B cell (primary cell): Measurements from ENCODE around the gene QRSL1. TPM values are rescaled to one million over a fixed set of nuclear protein-coding genes. Genes with fewer than 3 reads are reported as not detected.

ENCODE experiments used
- ATAC-seq: fragments of 200-7000 bp; cut with Tn5 transposase; one replicate; pipeline ENCODE4 v1.10.0; 2021; ENCODE audit warnings: low read depth, mild to moderate bottlenecking, moderate number of reproducible peaks, moderate library complexity
- CTCF ChIA-PET: fragments of 350-600 bp; sonication (Branson Sonifier 250); formaldehyde crosslinking; loops from one replicate; lab custom pipeline; 2021; ENCODE audit warnings: antibody characterized with exemption, inconsistent platforms; lab: Charles Lee
- POLR2A ChIA-PET: fragments of 350-600 bp; sonication (Branson Sonifier 250); formaldehyde crosslinking; loops from one replicate; lab custom pipeline; 2021; ENCODE audit warnings: antibody characterized with exemption; lab: Charles Lee
- DNase-seq: peaks from one replicate; pipeline ENCODE4 v3.0.0; 2013
- H2AFZ ChIP-seq: 2 replicates; pipeline ENCODE4 v1.6.1; 2012; ENCODE audit warnings: mild to moderate bottlenecking, low read depth, low read length; ENCODE audit not compliant: insufficient read depth, poor library complexity, severe bottlenecking
- H3K27ac ChIP-seq, 2 donors: 1 replicate in 1 of 2; 2 replicates in 1 of 2; pipeline ENCODE4 v1.5.1; 2012 to 2013; ENCODE audit warnings: low read length in 2 of 2, mild to moderate bottlenecking in 2 of 2, moderate library complexity in 1 of 2
- H3K27me3 ChIP-seq, 4 experiments: fragments of 200-600 bp in 1 of 4; sonication (generic) in 1 of 4; replicated peaks in 1 of 4; 1 replicate in 2 of 4; 2 replicates in 2 of 4; pipeline versions ENCODE4 v1.6.1 to v1.7.0; 2013 to 2016; ENCODE audit warnings: low read length in 3 of 4, mild to moderate bottlenecking in 2 of 4, mixed read lengths in 1 of 4, moderate library complexity in 1 of 4; ENCODE audit not compliant: insufficient read depth in 4 of 4, control insufficient read depth in 3 of 4; ENCODE audit errors: control extremely low read depth in 1 of 4
- H3K36me3 ChIP-seq, 2 experiments: replicated peaks in 1 of 2; 1 replicate in 1 of 2; 2 replicates in 1 of 2; pipeline versions ENCODE4 v1.6.1 to v1.7.1; 2013; ENCODE audit warnings: low read length in 1 of 2; ENCODE audit not compliant: insufficient read depth in 2 of 2, control insufficient read depth in 1 of 2; ENCODE audit errors: control extremely low read depth in 1 of 2, extremely low read depth in 1 of 2
- H3K4me1 ChIP-seq, 2 donors: fragments of 200-600 bp in 1 of 2; sonication (generic) in 1 of 2; 1 replicate in 1 of 2; 2 replicates in 1 of 2; pipeline versions ENCODE4 v1.5.1 to v1.6.1; 2013 to 2017; ENCODE audit warnings: low read length in 2 of 2; ENCODE audit not compliant: control insufficient read depth in 2 of 2, insufficient read depth in 2 of 2
- H3K4me2 ChIP-seq: replicated peaks from 2 replicates; pipeline ENCODE3; 2012; ENCODE audit warnings: mild to moderate bottlenecking, low read depth, low read length; ENCODE audit not compliant: poor library complexity, severe bottlenecking
- H3K4me3 ChIP-seq, 5 experiments: fragments of 200-600 bp in 1 of 5; sonication (generic) in 1 of 5; 1 replicate in 3 of 5; 2 replicates in 2 of 5; pipeline versions ENCODE4 v1.5.1 to v1.7.0; 2011 to 2016; ENCODE audit warnings: low read length in 4 of 5, mild to moderate bottlenecking in 4 of 5, low read depth in 2 of 5, control low read depth in 1 of 5, moderate library complexity in 1 of 5; ENCODE audit not compliant: insufficient read depth in 1 of 5; ENCODE audit errors: control extremely low read depth in 1 of 5, extremely low read depth in 1 of 5
- H3K79me2 ChIP-seq: fragments of 200-600 bp; sonication (generic); one replicate; pipeline ENCODE4 v1.6.0; 2016; ENCODE audit warnings: low read length; ENCODE audit not compliant: control insufficient read depth, insufficient read depth
- H3K9ac ChIP-seq: fragments of 200-600 bp; sonication (generic); 2 replicates; pipeline ENCODE4 v1.6.1; 2017; ENCODE audit warnings: mild to moderate bottlenecking, low read length, moderate library complexity
- H3K9me3 ChIP-seq, 3 donors: one replicate each; pipeline versions ENCODE4 v1.6.1 to v1.7.1; 2013; ENCODE audit warnings: low read length in 2 of 3; ENCODE audit not compliant: control insufficient read depth in 2 of 3, insufficient read depth in 1 of 3; ENCODE audit errors: control extremely low read depth in 1 of 3
- H4K20me1 ChIP-seq: 2 replicates; pipeline ENCODE4 v1.6.0; 2012; ENCODE audit warnings: mild to moderate bottlenecking, low read length; ENCODE audit not compliant: insufficient read depth, control insufficient read depth, poor library complexity, severe bottlenecking
- H3K27ac Mint-ChIP-seq: one replicate; pipeline ENCODE4 v1.8.0; 2021; ENCODE audit warnings: mixed read lengths
- H3K27me3 Mint-ChIP-seq: one replicate; pipeline ENCODE4 v1.8.0; 2021; ENCODE audit warnings: mixed read lengths
- H3K4me1 Mint-ChIP-seq: one replicate; pipeline ENCODE4 v1.8.0; 2021; ENCODE audit warnings: mixed read lengths
- H3K4me3 Mint-ChIP-seq: one replicate; pipeline ENCODE4 v1.8.0; 2021; ENCODE audit warnings: mixed read lengths
- H3K9me3 Mint-ChIP-seq: one replicate; pipeline ENCODE4 v1.8.0; 2022; ENCODE audit warnings: mixed read lengths; ENCODE audit not compliant: insufficient read depth
- EZH2 ChIP-seq: IDR thresholded peaks from 2 replicates; pipeline ENCODE4 v1.6.1; 2012; ENCODE audit warnings: borderline replicate concordance, low read depth, mild to moderate bottlenecking, moderate library complexity, low read length; ENCODE audit not compliant: insufficient read depth, poor library complexity, severe bottlenecking
- WGBS: methylation state at CpG from one replicate; pipeline ENCODE4 v1.1.5; 2013; ENCODE audit warnings: missing lambda C conversion rate; ENCODE audit not compliant: insufficient coverage; 5-methylcytosine and 5-hydroxymethylcytosine counted together
- intact Hi-C: fragments of 100-400 bp; cut with micrococcal nuclease; formaldehyde crosslinking; loops from one replicate; pipeline ENCODE4 v1.10.0; 2022
- polyA plus RNA-seq: library from polyadenylated mRNA; depleted of rRNA; stranded (reverse); fragments of >200 nt; gene quantifications from 2 replicates; pipeline ENCODE4 v1.2.3, GENCODE V29; 2012
- total RNA-seq, 2 donors: library from RNA; stranded (reverse); fragments of 120-200 nt in 1 of 2; gene quantifications; 1 replicate in 1 of 2; 2 replicates in 1 of 2; pipeline versions ENCODE4 v1.2.3 to v1.2.4, GENCODE V29; 2013 to 2022
- TF ChIP-seq, protein P1 (sequence below): fragments of 200-600 bp; IDR thresholded peaks from one replicate; pipeline ENCODE4 v1.8.0; 2022; ENCODE audit warnings: antibody characterized with exemption, mild to moderate bottlenecking

QRSL1 gene
- total and polyA plus RNA-seq, 2 donors (not counting 1 experiment from before 2014, with no cell fraction given) = 36.9 to 38.5 TPM

DNA sequence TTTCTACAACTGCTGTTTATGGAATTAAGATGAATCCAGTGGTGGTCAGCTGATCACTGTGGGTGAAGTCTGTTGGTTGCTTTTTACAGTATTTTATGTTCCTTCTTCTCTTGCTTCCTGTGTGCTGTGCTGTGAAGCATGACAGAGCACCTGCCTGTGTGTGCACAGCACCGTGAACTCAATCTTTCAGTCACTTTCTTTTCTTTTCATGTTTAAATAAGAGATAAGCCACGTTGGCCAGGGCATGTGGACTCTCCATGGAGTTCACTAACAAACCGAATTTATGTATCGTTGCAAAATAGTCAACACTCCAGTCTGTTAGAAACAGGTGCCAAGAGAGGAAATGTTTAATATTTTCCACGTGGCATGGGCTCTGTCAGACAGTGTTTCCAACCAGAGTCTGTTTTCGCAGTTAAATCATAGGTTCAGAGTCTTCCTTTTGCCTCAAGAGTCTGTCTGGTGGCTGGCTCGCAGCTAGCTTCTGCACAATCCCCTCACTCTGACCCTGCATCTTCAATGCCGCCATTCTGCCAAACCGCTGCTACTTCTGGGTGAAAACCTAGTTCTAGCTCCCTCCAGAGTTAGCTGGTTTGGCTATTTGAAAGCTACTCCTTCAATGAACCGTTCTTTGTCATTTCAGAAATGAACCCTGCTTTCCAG lies 73.2 kb downstream of the QRSL1 start:
- Histone ChIP-seq H3K9ac (peak overlapping the region; percentile 47), H3K4me1 (peaks cover 72 to 75% of the 10 kb centered on the region in 2 donors), H3K36me3 (no peaks in the 10 kb centered on the region), H3K27me3 (no peaks in the 10 kb centered on the region), H3K9me3 (peaks cover 3 to 17% (median 14%) of the 10 kb centered on the region in 3 donors), H3K4me3 (peak overlapping the region; percentile 18 to 45 (median 33)), H3K27ac (peak overlapping the region; percentile 90 to 94), H3K4me2 (peak overlapping the region; percentile 68), H4K20me1 (no peaks in the 10 kb centered on the region), H2AFZ (peak overlapping the region; percentile 50), H3K79me2 (no peaks in the 10 kb centered on the region)
- no peaks in the 10 kb centered on the region for H3K27me3 Mint-ChIP-seq
- TF ChIP-seq, protein P1, sequence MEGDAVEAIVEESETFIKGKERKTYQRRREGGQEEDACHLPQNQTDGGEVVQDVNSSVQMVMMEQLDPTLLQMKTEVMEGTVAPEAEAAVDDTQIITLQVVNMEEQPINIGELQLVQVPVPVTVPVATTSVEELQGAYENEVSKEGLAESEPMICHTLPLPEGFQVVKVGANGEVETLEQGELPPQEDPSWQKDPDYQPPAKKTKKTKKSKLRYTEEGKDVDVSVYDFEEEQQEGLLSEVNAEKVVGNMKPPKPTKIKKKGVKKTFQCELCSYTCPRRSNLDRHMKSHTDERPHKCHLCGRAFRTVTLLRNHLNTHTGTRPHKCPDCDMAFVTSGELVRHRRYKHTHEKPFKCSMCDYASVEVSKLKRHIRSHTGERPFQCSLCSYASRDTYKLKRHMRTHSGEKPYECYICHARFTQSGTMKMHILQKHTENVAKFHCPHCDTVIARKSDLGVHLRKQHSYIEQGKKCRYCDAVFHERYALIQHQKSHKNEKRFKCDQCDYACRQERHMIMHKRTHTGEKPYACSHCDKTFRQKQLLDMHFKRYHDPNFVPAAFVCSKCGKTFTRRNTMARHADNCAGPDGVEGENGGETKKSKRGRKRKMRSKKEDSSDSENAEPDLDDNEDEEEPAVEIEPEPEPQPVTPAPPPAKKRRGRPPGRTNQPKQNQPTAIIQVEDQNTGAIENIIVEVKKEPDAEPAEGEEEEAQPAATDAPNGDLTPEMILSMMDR = no peak
- TF ChIP-seq EZH2 = no peak
- H3K9me3 Mint-ChIP-seq = peaks cover 5% of the 10 kb centered on the region
- ATAC-seq (peak; percentile 88), DNase-seq (peak; percentile 82)
- intact Hi-C loops = loop anchor here (1.0 to 5.0 kb wide), 8 partner anchors 11 to 272 kb away; partner anchors contain the start of genes CD24, QRSL1 and RTN4IP1
- POLR2A ChIA-PET = interaction anchor here (0.6 to 2.0 kb wide), 10 partner anchors 11 to 276 kb away, joined by 3 to 9 read pairs (median 4); no protein-coding TSS in a partner anchor
- CTCF ChIA-PET = interaction anchor here (0.5 to 3.5 kb wide), 14 partner anchors 9 to 277 kb away, joined by 3 to 14 read pairs (median 7); no protein-coding TSS in a partner anchor
- peak overlapping the region; percentile 98 for H3K27ac Mint-ChIP-seq
- H3K4me3 Mint-ChIP-seq = peak overlapping the region; percentile 79
- H3K4me1 Mint-ChIP-seq = peaks cover 89% of the 10 kb centered on the region
- WGBS = 13% methylated on average over 6 of the region's 10 CpGs

DNA sequence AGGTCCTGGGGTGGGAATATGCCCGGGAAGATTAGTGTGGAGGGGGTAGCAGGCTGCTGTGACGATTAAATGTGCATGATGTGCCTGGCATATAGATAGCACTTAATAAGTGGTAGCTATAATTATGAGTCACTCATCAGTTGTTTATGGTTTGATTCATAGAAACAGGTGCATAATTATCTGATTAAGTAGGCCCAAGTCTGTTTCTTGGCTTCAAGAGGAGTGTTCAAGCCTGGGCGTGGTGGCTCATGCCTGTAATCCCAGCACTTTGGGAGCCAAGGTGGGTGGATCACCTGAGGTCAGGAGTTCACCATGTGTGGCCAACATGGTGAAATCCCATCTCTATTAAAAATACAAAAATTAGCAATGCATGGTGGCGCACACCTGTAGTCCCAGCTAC lies 74.9 kb downstream of the QRSL1 start:
- Mint-ChIP-seq H3K9me3 (peaks cover 7% of the 10 kb centered on the region), H3K27ac (peak overlapping the region; percentile 98), H3K4me3 (no peak overlapping the region), H3K4me1 (peaks cover 87% of the 10 kb centered on the region), H3K27me3 (no peaks in the 10 kb centered on the region)
- H3K9ac ChIP-seq = no peak overlapping the region
- peaks cover 3 to 17% (median 14%) of the 10 kb centered on the region in 3 donors for H3K9me3 ChIP-seq
- H3K4me1 ChIP-seq = peaks cover 62 to 67% of the 10 kb centered on the region in 2 donors
- WGBS = 92% methylated on average over 3 of the region's 4 CpGs
- H2AFZ ChIP-seq = no peak overlapping the region
- POLR2A ChIA-PET = interaction anchor here (1.0 kb wide), 1 partner anchor 9 kb away, joined by 3 read pairs; no protein-coding TSS in a partner anchor
- H3K4me3 ChIP-seq = no peak overlapping the region
- TF ChIP-seq, protein P1 = no peak
- TF ChIP-seq EZH2 = no peak
- DNase-seq (no peak), ATAC-seq (no peak)
- intact Hi-C loops = loop anchor here (5.0 kb wide), 3 partner anchors 97 to 182 kb away; no protein-coding TSS in a partner anchor
- H3K79me2 ChIP-seq = no peaks in the 10 kb centered on the region
- H3K4me2 ChIP-seq = no peak overlapping the region
- CTCF ChIA-PET = interaction anchor here (0.8 to 1.2 kb wide), 3 partner anchors 21 to 95 kb away, joined by 3 to 4 read pairs (median 3); no protein-coding TSS in a partner anchor
- H3K27ac ChIP-seq = peak overlapping the region; percentile 90 to 94
- H4K20me1 ChIP-seq = no peaks in the 10 kb centered on the region
- H3K27me3 ChIP-seq = no peaks in the 10 kb centered on the region
- no peaks in the 10 kb centered on the region for H3K36me3 ChIP-seq
